Left cardiac atrium (tissue), 4 donors: ENCODE results near the gene AFF1. TPM values are rescaled to one million over a fixed set of nuclear protein-coding genes. Genes with fewer than 3 reads are reported as not detected.
"Not testable (repeated sequence)": the region's sequence is repeated elsewhere in the genome, so short reads cannot be mapped to it uniquely, and the experiment has no call there.

Experiments
- ATAC-seq, 2 donors: fragments of 200-7000 bp; cut with Tn5 transposase; one replicate each; pipeline ENCODE4 v1.9.1; 2020; ENCODE audit warnings: mild to moderate bottlenecking in 2 of 2, moderate library complexity in 2 of 2
- DNase-seq: peaks from one replicate; pipeline ENCODE4 v3.0.0-alpha.2; 2020
- intact Hi-C, 2 donors: fragments of 100-400 bp; cut with DNase I; formaldehyde crosslinking; loops; one replicate each; pipeline versions ENCODE4 v1.14.1 to v1.15.1; 2022 to 2023
- total RNA-seq, 2 donors: library from RNA; stranded (reverse); fragmentation: NEBNext Ultra II Directional; extraction: Animal tissue kit (Norgen Biotek cat#: 25700); gene quantifications; one replicate each; pipeline ENCODE4 v1.2.1, GENCODE V29; 2021
- donor health status: DM: no; HTN: yes; CAD: no.
- donor health status: DM: no; HTN: yes; CAD: no; lungs with severe emphysema.
- donor health status: DM: yes; HTN: yes; CAD: no.
- donor health status: Dilated cardiomyopathy.

Gene AFF1
- total RNA-seq, 2 donors from 2014 or later = 68.1 to 78.4 TPM

- ATAC-seq = peak in 1 of 2 donors; percentile 50
- DNase-seq = no peak
- intact Hi-C loops = no loop called here
These were observed 147.0 kb downstream of the AFF1 start for GRCh38 chr4:87081826-87082225.

GRCh38 chr4:87085732-87086131 lies 150.9 kb downstream of the AFF1 start:
- DNase-seq, intact Hi-C loops, ATAC-seq: not testable (repeated sequence)

GRCh38 chr4:87086143-87086805 lies 151.5 kb downstream of the AFF1 start:
- intact Hi-C loops = no loop called here
- DNase-seq = no peak
- no peak for ATAC-seq

- intact Hi-C loops = no loop called here
- DNase-seq (no peak), ATAC-seq (no peak)
These were observed 152.2 kb downstream of the AFF1 start for GRCh38 chr4:87087015-87087414.

- ATAC-seq (peak in 1 of 2 donors; percentile 19), DNase-seq (no peak)
- intact Hi-C loops = no loop called here
These were observed 152.6 kb downstream of the AFF1 start for GRCh38 chr4:87087420-87087819.

- DNase-seq (no peak), ATAC-seq (no peak)
- intact Hi-C loops = no loop called here
These were observed 153.4 kb downstream of the AFF1 start for GRCh38 chr4:87088186-87088585.

GRCh38 chr4:87089368-87089767 lies 154.6 kb downstream of the AFF1 start:
- DNase-seq = no peak
- intact Hi-C loops = no loop called here
- ATAC-seq = no peak

- DNase-seq (no peak), ATAC-seq (no peak)
- intact Hi-C loops = loop anchor here (5.0 kb wide), 2 partner anchors 83 to 168 kb away; no protein-coding TSS in a partner anchor
These were observed 155.5 kb downstream of the AFF1 start for GRCh38 chr4:87090305-87090704.

GRCh38 chr4:87092389-87093141 lies 157.8 kb downstream of the AFF1 start:
- DNase-seq = peak; percentile 66
- intact Hi-C loops = loop anchor here (5.0 kb wide), 2 partner anchors 85 to 170 kb away; no protein-coding TSS in a partner anchor
- ATAC-seq = peak; percentile 74 to 94

GRCh38 chr4:87093443-87094123 lies 158.8 kb downstream of the AFF1 start:
- DNase-seq (no peak), ATAC-seq (peak; percentile 67 to 75)
- intact Hi-C loops = loop anchor here (5.0 kb wide), 2 partner anchors 86 to 171 kb away; no protein-coding TSS in a partner anchor

GRCh38 chr4:87097075-87097474 lies 162.3 kb downstream of the AFF1 start:
- intact Hi-C loops = loop anchor here (5.0 kb wide), 2 partner anchors 160 to 170 kb away; partner anchors contain the start of gene AFF1 (in 1 of the 2)
- ATAC-seq (peak in 1 of 2 donors; percentile 13), DNase-seq (no peak)

- intact Hi-C loops = no loop called here
- no peak for ATAC-seq
- no peak for DNase-seq
These were observed 165.4 kb downstream of the AFF1 start for GRCh38 chr4:87100168-87100567.

GRCh38 chr4:87101543-87102199 lies 166.9 kb downstream of the AFF1 start:
- intact Hi-C loops = no loop called here
- DNase-seq = no peak
- ATAC-seq = no peak

GRCh38 chr4:87103086-87103485 lies 168.3 kb downstream of the AFF1 start:
- ATAC-seq = no peak

GRCh38 chr4:87103691-87104187 lies 168.9 kb downstream of the AFF1 start:
- intact Hi-C loops = no loop called here
- peak in 1 of 2 donors; percentile 12 for ATAC-seq
- no peak for DNase-seq

More at GRCh38 chr4:87103086-87103485, 168.3 kb downstream of the AFF1 start:
- no peak for DNase-seq
- intact Hi-C loops = no loop called here

GRCh38 chr4:87105101-87105845 lies 170.5 kb downstream of the AFF1 start:
- no peak for ATAC-seq
- intact Hi-C loops = no loop called here

GRCh38 chr4:87108142-87108546 lies 173.3 kb downstream of the AFF1 start:
- peak; percentile 30 for DNase-seq
- intact Hi-C loops = no loop called here
- peak; percentile 75 to 90 for ATAC-seq

More at GRCh38 chr4:87105101-87105845, 170.5 kb downstream of the AFF1 start:
- no peak for DNase-seq

GRCh38 chr4:87109121-87109520 lies 174.3 kb downstream of the AFF1 start:
- ATAC-seq (no peak), DNase-seq (no peak)
- intact Hi-C loops = no loop called here
